Left kidney (tissue), 2 donors: ENCODE data around the gene PARVB. TPM values are rescaled to one million over a fixed set of nuclear protein-coding genes. Genes with fewer than 3 reads are reported as not detected.

ENCODE experiments used
- DNase-seq: peaks from one replicate; pipeline ENCODE4 v3.0.0-alpha.2; 2013
- polyA plus RNA-seq: library from polyadenylated mRNA; unstranded; fragments of 120-200 nt; gene quantifications from one replicate; pipeline ENCODE4 v1.2.1, GENCODE V29; 2013; ENCODE audit not compliant: insufficient read length

PARVB gene
- polyA plus RNA-seq, 1 donor: 17.9 TPM

DNA sequence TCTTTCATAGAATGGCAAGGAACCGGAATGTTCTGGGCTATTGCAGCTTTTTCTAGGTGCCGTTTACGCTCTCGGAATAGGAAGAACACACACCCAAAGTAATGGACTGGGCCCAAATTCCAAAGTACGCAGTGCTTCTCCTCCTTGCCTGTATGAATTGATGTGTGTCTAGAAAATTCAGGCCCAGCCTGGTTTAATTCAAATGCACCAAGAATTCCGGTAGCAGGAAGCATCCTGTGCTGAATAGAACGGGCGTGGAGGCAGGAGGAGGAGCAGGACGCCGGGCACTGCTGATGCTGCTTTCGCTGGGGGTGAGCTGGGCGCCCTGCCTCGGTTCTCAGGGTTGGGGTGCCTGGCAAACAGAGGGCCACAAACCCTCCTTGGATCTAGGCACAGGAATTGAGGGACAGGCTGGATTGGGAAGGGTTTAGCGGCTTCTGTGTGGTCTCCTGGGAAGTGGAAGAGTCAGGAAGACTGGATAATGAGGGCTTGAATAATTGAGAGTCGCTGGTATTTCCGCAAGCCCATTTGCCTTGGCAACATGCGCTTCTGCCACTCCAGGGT lies 2.0 kb downstream of the PARVB start:
- no peak for DNase-seq

DNA sequence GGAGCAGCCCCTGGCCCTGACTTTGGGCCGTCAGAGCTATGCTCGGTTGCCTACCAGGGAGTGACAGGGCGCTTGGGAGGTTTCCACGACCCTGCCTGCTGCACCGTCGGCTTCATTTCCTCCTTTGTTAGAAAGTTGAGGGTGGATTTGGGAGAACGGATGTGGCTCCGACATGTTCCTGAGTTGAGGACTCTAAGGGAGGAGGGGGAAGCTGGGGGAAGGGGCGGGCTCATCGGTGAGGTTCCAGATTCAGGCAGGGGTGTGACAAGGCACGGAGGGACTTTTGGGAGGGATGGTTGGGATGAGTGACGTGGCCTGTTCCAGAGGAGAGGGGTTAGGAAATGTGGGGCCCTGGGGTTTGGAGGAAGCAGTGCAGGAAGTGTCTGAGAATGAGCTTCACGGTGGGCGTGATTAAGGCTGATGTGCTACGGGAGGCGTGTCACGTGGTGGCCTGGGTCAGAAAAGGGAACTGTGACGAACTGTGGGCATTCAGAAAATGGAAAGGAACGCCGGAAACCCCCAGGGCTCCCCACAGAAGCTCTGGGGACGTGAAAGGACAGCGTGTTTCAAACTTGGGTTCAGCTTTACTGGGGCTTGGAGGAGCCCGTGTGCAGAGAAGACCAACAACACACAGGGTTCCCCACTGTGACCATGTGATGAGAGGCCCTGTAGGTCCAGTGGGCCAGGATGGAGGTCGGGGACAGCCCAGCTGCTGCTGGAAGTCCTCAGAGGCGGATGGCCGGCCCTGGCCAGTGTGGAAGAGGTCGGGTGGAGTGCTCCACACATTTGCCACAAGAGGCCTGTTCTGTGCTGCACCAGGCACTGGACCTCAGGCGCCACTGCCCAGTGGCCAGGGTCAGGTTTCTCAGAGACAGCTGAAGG lies 2.8 kb downstream of the PARVB start:
- no peak for DNase-seq

DNA sequence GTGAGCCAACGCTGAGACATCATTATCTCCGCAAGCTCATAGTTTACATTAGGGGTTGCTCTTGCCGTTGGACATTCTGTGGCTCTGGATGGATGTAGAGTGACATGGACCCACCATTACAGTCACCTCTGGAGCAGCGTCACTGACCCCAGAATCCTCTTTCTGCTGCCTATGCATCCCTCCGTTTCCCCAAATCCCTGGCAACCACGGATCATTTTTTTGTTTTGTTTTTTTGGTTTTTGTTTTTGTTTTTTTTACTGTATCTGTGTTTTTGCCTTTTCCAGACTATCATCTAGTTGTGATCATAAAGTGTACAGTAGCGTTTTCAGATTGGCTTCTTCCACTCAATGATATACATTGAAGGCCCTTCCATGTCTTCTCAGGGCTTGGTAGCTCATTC lies 4.0 kb downstream of the PARVB start:
- no peak for DNase-seq

DNA sequence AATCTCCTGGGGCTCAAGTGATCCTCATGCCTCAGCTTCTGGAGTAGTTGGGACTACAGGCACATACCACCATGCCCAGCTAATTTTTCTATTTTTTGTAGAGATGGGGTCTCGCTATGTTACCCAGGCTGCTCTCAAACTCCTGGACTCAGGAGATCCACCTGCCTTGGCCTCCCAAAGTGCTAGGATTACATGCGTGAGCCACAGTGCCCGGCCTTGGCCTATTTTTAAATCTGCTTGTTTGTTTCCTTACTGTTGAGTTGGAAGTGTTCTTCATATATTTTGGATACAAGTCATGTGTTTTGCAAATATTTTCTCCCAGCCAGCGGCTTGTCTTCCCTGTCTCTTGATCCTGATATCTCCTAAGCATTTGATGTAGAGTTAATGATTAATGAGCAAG lies 5.0 kb downstream of the PARVB start:
- no peak for DNase-seq

DNA sequence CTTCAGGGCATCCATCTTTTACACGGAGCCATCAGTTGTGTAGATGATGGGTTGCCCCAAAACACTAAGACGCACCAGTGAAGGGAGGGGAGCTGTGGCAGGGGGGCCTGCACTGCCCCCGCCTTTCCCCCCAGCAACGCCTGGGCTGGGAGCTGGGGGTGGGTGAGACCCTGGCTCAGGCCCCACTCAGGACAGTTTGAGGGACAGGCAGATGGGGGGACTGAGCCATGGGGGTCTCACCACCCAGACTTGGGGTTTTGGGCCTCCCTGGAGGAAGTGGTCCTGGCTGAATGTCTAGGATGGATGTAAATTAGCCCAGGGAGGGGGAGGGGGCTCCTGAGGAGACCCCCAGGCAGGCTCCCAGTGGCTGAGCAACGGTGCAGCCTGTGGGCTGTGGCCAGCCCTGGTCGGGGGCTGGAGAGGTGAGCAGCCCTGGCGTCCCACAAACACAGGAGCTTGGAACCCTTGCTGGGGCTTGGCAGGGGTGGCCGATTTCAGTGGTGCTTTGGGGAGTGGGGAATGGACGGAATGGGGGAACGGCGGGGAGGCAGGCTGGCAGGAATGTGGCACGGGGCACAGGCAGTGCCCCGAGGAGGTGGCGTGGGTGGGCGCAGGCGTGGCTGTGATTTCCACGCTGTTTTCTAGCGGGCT lies 6.1 kb downstream of the PARVB start:
- no peak for DNase-seq

DNA sequence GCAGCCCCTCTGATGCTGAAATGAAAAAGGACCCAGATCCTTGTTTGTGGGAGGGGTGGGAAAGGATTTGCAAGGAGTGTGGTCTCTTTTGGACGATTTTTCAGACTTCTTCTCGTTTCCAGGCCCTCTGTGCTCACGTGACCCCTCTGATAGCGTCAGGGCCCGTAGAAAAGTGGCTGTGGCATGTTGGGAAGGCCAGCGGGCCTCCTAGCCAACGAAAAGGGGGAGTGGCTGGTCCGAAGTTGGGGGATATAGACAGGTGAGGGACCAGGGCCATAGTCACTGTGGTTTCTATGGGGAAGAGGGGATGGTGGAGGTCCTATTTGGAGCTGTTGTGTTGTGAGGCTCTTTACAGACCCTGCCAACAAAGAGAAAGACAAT lies 6.6 kb downstream of the PARVB start:
- DNase-seq: no peak

DNA sequence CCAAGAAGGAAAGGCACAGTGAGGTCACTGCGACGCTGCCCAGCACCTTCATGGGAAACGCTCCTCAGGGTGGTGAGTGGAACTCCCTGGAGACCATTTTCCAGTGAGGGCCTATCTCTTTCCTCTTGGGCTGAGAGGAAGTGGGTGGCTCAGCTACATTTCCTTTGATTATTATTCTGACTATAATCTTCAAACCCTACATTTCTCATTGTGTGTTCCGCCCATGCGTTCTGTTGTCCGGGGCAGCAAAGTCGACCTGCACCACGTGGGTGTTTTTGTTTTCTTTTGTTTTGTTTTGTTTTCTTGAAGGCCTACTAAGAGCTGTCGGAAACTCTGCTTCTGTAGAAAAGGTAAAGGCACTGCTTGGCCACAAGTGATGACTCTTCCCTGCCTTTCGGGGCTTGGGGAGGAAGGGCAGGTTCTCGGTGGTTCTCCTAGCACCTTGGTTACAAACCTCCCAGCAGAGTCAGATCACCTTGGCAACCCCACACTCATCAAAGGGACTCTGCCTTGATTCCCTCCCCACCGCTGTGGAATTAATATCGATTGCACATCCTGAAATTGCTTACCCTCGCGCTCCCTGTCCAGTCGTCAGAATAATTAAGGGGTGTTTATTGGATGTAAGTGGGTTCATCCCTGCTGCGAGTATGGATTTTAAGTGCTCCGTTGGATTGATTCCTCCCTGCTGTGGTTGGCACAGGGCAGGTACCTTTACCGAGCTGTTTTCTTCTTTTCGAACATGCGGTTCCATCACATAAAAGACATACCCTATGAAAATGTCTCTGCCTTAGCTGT lies 7.3 kb downstream of the PARVB start:
- no peak for DNase-seq

DNA sequence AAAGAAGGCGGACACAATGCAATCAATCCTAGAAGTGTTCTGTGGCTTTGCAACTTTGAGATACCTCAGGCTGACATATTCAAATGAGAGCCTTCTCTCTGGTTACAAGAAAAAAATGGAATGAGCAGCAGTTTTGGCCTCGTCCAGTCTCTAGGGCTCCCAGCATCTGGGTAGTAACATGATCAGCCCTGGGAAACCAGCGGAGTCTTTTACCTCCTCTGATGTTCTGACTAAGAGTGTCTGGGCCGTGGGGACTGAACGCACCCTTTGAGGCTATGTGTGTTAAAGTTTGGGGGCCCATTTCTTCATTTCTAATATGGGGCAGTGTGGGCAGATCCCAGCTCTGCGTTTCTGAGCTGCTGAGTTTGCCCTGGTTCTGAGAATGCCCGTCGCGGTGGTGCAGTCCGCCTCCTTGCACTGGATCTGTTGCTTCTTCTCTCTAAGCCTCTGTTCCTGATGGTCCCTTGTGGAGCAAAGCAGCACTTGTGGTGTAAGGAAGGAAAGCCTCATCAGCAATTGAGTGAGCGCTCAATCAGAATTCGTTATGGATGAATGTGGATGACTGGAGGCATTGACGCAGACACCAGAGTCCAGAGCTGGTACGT lies 8.1 kb downstream of the PARVB start:
- DNase-seq: no peak

DNA sequence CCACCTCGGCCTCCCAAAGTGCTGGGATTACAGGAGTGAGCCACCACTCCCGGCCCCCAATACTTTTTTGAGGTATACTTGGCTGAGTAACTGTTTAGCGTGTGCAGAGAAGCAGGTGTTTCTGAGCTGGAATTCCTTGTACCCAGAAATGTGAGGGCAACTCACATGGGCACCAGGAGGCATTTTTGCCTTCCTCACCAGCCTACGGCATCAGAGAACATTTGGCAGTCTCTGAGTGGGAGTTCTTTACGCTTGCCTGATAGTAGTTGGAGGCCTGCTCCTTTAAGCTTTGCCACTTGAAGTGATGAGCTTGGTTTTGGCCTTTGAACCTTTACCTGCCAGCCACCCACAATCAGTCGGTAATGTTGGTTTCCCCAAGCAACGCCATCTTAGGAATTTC lies 9.2 kb downstream of the PARVB start:
- DNase-seq: no peak

DNA sequence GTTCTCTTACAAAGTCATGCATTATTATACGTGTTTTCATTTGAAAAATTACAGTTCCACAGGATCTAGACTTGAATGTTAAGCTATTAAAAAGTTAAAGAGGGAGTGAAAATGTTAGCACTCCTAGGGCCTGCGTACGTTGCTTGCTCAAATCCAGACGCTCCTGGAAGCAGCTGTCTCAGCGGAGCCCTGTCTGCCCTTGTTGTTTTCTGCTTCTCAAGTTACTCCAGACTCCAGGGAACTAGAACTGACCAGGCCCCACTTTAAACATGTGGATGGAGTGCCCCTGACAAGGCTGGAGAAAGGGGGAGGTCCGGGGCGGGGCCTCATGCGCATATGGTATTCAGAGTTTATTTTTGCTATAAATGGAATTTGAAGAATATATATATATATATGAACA lies 9.6 kb downstream of the PARVB start:
- DNase-seq: peak; percentile 68

DNA sequence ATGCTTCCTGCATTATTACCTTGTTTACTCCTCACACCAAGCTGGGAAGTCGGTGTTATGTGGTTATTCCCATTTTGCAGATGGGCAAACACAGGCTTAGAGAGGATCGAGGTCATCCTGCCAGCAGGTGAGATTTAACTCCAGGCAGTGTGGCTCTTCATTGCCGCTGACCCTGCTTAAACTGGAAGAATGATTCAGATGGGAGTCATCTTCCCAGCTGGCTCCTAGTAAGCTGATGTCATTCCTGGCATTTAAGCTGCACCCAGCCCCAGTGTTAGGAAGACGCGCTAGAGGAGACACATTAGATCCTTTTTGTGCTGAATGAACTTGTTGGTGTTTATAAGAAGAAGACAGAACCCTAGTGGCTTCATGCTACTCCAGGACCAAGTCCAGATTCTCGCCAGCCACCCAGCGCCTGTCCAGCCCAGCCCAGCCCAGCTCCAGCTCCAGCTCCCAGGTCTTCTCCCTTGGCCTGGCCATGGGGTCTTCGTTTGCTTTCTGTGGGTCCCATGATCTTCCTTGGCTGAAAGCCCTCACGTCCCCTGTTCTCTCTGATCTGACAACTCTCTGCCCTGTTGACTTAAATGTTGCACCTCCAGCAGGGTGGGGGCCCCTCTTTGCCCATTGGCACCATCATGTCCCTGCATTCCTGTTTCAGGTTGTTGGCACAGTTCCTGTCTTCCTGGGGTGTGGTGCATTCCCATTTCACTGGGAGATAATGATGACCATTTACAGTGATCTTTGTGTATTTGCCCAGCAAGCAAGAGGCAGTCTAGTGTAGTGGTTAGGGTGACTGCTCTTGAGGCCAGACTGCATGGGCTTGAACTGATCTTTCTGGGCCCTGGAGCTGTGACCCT lies 13.6 kb downstream of the PARVB start:
- no peak for DNase-seq

DNA sequence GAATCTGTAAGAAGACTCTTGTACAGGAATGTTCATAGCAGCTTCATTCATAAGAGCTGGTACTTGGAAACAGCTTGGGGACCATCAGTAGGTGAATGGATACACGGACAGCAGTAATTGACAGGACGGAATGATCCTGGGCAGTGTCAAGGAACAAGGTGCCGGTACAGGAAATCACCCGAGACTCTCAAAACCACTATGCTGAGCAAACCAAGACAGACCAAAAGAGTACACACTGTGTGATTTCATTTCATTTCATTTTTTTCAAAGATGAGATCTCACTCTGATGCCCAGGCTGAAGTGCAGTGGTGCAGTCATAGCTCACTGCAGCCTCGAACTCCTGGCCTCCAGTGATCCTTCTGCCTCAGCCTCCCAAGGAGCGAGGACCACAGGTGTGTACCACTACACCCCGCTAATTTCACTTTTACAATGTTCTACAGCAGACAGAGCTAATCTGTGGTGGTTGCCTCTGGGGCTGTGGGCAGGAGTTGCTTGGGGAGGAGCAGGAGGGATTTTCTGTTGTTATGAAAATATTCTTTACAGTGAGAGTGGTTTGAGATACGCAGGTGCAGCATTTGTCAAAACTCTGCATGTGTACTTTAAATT lies 15.6 kb downstream of the PARVB start:
- DNase-seq: no peak

DNA sequence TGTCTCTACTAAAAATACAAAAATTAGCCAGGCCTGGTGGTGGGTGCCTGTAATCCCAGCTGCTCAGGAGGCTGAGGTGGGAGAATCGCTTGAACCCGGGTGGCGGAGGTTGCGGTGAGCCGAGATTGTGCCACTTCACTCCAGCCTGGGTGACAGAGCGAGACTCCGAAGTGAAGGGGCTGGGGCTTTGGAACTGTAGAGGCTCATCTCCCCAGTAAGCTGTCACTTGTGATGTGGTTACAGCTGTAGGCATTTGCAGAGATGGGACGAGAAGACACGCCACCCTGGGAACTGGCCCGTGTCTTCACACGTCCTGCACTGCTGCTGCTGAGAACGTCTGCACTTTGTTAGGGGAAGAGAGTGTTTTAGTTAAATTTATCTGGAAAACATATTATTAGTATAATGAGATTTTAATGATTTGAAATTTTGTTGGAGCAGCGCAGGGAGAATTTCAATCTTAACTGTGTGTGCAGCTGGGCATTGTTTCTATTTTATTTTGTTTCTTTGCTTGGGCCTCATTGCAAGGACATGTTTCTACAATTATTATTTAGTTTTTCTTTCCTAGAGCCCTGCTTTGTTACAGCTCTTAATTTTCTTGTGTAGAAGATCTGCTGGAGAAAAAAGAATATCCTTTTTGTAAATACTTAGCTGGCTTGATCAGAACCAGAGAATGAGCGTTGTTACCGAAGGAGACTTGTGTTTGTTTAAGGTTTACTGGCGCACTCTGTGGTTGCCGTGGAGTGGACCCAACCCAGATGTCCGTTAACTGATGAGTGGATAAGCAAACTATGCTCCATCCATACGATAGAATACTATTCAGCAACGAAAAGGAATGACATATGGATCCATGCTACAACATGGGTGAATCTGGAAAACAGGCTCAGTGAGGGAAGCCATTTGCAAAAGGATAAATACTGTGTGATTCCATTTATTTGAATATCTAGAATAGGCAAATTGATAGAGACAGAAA lies 18.4 kb downstream of the PARVB start:
- no peak for DNase-seq

DNA sequence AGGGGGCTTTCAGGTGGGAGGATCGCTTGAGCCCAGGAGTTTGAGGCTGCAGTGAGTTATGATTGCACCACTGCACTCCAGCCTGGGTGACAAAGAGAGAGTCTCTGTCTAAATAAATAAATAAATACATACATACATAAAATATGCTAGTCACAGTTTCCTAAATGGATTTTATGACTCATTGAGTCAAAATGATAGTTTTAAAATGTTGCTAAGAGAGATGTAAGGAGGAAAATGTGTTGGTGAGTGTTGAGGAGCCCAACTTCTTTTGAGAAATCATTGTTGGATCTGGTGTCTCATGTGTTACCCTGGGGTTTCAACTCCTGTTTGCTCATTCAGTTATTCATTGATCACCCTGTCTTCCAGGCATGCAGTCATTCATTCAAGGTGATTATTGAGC lies 21.0 kb downstream of the PARVB start:
- no peak for DNase-seq

DNA sequence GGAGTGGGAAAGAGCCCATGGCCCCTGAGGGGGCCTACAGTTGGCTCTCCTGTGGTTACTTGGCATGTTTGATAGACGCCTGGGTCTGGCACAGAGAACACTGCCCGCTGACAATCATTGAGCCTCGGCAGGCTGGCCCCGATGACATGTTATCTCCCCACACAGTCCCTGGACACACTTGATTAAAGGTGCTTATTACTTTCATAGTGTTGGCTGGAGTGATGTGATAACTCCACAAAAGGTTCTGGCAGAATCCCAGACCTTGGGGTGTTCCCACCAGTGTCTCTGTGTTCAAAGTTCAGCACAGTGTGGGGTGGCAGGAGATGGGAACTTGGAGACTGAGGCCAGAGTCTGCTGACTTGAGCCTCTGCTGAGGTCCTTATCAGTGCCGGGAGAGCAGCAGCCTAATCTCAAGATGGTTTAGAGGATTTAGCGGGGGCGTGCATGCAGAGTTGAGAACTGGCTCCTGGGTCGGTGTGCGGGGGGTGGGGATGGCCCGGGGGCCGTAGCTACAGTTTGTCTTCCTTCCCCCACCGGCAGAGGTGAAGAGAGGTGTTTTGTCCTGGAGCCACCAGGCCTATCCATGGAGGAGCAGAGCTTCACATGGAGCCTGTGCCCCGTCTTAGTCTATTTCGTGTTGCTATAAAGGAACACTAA lies 22.5 kb downstream of the PARVB start:
- DNase-seq: no peak

DNA sequence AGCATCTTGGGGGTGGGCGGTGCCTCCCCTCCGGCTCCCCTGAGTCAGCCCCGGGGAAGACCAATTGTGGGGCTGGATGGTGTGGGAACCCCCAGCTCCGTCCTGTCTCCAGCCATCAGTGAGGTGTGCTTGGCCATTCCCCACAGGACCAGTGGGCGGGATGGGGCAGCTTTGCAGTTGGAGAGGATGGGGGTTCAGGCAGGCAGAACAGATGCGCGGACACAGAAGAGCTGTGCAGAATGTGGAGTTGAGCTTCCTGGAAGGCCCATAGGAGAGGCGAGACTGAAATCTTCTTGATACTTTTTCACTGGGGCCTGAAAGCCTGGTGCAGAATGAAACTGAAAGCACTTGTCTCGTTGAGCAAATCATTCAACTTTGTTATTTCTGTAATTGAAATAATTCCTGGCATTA lies 23.8 kb downstream of the PARVB start:
- DNase-seq: no peak

DNA sequence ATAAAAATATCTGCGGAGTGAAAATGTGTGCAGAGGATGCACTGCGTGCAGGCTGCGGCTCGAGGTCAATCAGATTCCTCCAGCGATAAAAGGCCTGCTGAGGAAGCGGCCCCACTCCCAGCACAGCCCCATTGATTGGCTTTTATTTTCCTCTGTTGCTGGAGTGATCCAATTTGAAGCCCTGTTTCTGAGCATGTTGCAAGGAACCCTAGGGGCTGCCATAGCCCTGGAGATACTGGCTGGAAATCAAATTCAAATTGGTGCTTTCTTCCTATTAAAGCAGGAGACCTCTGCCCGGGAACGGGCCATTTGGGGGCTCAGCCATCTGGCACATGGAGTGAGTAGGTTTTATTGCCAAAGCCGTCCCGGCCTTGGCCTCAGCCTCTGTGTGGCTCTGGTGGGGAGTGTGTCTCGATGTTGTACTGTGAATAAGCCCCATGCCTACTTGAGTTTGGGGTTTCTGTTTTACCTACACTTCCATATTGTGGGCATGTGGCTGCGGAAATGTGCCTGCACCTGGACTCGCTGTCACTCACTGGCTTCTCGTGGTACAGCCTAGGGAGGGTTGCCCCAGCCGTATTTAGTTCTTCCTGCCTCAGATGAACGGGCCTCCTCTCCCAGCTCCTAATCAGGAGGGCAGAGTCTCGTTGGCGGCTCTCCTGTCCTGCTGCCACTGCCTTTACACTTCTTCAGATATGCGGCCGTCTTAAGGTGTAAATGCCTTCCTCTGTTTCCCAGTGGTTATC lies 25.6 kb downstream of the PARVB start:
- DNase-seq: no peak

DNA sequence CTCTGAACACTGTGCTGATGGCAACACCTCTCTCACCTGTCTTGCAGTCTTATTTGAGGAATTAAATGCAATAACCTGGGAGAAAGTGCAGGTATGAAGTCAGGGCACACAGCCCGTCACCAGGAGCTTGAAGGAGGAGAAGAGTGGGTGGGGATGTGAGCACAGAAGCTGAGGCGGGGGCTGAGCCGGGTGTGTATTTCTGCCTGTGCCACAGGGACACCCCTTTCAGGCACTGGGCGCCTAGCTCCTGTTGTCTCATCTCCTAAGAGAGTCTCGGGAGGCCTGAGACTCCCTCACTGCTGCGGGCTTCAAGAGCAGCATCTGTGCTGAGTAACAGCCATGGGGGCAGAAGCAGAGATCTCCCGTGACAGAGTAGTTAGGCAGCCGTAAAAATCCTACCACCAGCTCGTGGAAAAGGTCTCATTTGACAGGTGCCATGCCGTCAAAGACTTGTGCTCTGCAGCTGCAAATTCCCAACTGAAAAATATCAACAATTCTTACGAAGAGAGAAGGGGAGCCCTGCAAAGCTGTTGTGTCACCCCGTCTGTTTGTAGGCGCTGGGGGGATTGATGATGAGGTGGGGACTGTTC lies 26.8 kb downstream of the PARVB start:
- no peak for DNase-seq
